K562 (cell line): ENCODE results near the gene PCDH1. TPM values are rescaled to one million over a fixed set of nuclear protein-coding genes. Genes with fewer than 3 reads are reported as not detected.

Source experiments
- ARID3B ChIP-seq: fragments of 250-450 bp; sonication (Bioruptor Pico); IDR thresholded peaks from 2 replicates; pipeline ENCODE4 v1.4.0; 2020; ENCODE audit warnings: borderline replicate concordance
- FOXK1 ChIP-seq: sonication (generic); formaldehyde crosslinking; IDR thresholded peaks from 2 replicates; pipeline ENCODE4 v1.8.0; 2022; ENCODE audit warnings: missing genetic modification reagents, mild to moderate bottlenecking, borderline replicate concordance
- KLF13 ChIP-seq: fragments of 450-650 bp; IDR thresholded peaks from 2 replicates; pipeline ENCODE4 v1.6.1; 2016; ENCODE audit warnings: missing genetic modification characterization, low read depth, mild to moderate bottlenecking, missing compliant biosample characterization, moderate library complexity, borderline replicate concordance
- KLF16 ChIP-seq: IDR thresholded peaks from 2 replicates; pipeline ENCODE4 v1.6.1; 2016; ENCODE audit warnings: antibody characterized with exemption
- LARP7 ChIP-seq: fragments of 450-650 bp; IDR thresholded peaks from 2 replicates; pipeline ENCODE4 v1.6.1; 2016
- MAFK ChIP-seq: IDR thresholded peaks from 2 replicates; pipeline ENCODE4 v1.6.1; 2011; ENCODE audit warnings: low read length, improper control_type of control experiment
- SMAD4 ChIP-seq: fragments of 250-450 bp; sonication (Bioruptor Pico); conservative IDR thresholded peaks from 2 replicates; pipeline ENCODE4 v1.8.0; 2021; ENCODE audit warnings: inconsistent platforms, mild to moderate bottlenecking, moderate library complexity
- SMARCC2 ChIP-seq: fragments of 450-650 bp; IDR thresholded peaks from 2 replicates; pipeline ENCODE4 v1.6.1; 2017; ENCODE audit warnings: antibody characterized with exemption, moderate library complexity, mild to moderate bottlenecking, low read depth
- TSHZ1 ChIP-seq: fragments of 250-450 bp; sonication (Bioruptor Pico); IDR thresholded peaks from 2 replicates; pipeline ENCODE4 v1.4.0; 2020; ENCODE audit warnings: mild to moderate bottlenecking, moderate library complexity
- ZNF121 ChIP-seq: sonication (generic); formaldehyde crosslinking; conservative IDR thresholded peaks from 2 replicates; pipeline ENCODE4 v1.8.0; 2022; ENCODE audit warnings: missing genetic modification reagents
- ZNF318 ChIP-seq, 2 experiments: fragments of 450-650 bp; IDR thresholded peaks; 2 replicates each; pipeline ENCODE4 v1.6.1; 2016; ENCODE audit warnings: mild to moderate bottlenecking in 2 of 2, borderline replicate concordance in 1 of 2, low read depth in 1 of 2, moderate library complexity in 1 of 2
- polyA plus RNA-seq, 8 experiments: library from polyadenylated mRNA; depleted of rRNA in 4 of 8; stranded (reverse) in 5 of 8; unstranded in 3 of 8; fragments of >200 nt; fragmentation: Nextera tagmentation in 2 of 8; fragmentation: Illumina TruSeq in 1 of 8; extraction: Ambion mirVana in 2 of 8; extraction: Trizol in 1 of 8; gene quantifications; 2 replicates each; pipeline versions ENCODE4 v1.2.1 to v1.2.3, GENCODE V29; 2011 to 2014; ENCODE audit warnings: inconsistent platforms in 1 of 8, missing spikeins in 1 of 8
- total RNA-seq, 7 experiments: library from RNA; depleted of rRNA in 6 of 7; stranded (reverse); fragments of >200 nt in 6 of 7; fragmentation: Illumina TruSeq in 2 of 7; extraction: Trizol in 2 of 7; gene quantifications; 2 replicates each; pipeline versions ENCODE4 v1.2.1 to v1.2.3, GENCODE V29; 2011 to 2021; ENCODE audit warnings: low replicate concordance in 1 of 7

The PCDH1 gene
- total and polyA plus RNA-seq, 9 of the 15 experiments (the other 6 are each of a cell fraction or from before 2014, with no cell fraction given) = 0.11 to 3.6 (median 1.9) TPM; not detected in 1

GRCh38 chr5:141919218-141920119, 41.3 kb upstream of the PCDH1 start (continued):
- TF ChIP-seq ZNF121 (CRISPR knock-in tag) = no peak
- TF ChIP-seq KLF13 (tag) = peak; percentile 7; the same call in 1 of the 2 replicates
- TF ChIP-seq LARP7 = no peak
- peak; percentile 88 for TF ChIP-seq MAFK
- no peak for TF ChIP-seq ARID3B
- TF ChIP-seq SMAD4 (CRISPR knock-in tag) = peak; percentile 54; the same call in 1 of the 2 replicates
- TF ChIP-seq KLF16 = no peak
- 0 out of 2 replicates have a peak, but pooled peaks have one; percentile 32 for TF ChIP-seq SMARCC2
- no peak for TF ChIP-seq TSHZ1 (CRISPR knock-in tag)
- TF ChIP-seq ZNF318 (IDR thresholded peaks at IDR 0.05; ENCODE audit: borderline replicate concordance in 1 of 2, low read depth in 1 of 2) = peak in 1 of 2 experiments; percentile 59; a peak in 2 of 4 replicates
- no peak for TF ChIP-seq FOXK1
